H9 (cell line): ENCODE data around the gene DUSP5. TPM values are rescaled to one million over a fixed set of nuclear protein-coding genes. Genes with fewer than 3 reads are reported as not detected.

Source experiments
- DNase-seq: peaks from one replicate; pipeline ENCODE4 v3.0.0-alpha.2; 2017
- H2AFZ ChIP-seq: one replicate; pipeline ENCODE4 v1.6.1; 2013; ENCODE audit warnings: mild to moderate bottlenecking, low read length, control low read depth, moderate library complexity
- H2AK5ac ChIP-seq: 2 replicates; pipeline ENCODE4 v1.6.1; 2013; ENCODE audit warnings: low read length, control low read depth, mixed read lengths; ENCODE audit not compliant: insufficient read length
- H2BK120ac ChIP-seq: one replicate; pipeline ENCODE4 v1.6.1; 2013; ENCODE audit warnings: low read depth, mild to moderate bottlenecking, low read length, control low read depth, inconsistent platforms; ENCODE audit not compliant: poor library complexity, severe bottlenecking
- H2BK12ac ChIP-seq: 2 replicates; pipeline ENCODE4 v1.6.1; 2013; ENCODE audit warnings: low read length, control low read depth, mixed read lengths, low read depth; ENCODE audit not compliant: insufficient read length
- H2BK15ac ChIP-seq: 2 replicates; pipeline ENCODE4 v1.6.1; 2013; ENCODE audit warnings: low read depth, low read length, control low read depth
- H2BK20ac ChIP-seq: one replicate; pipeline ENCODE4 v1.6.1; 2013; ENCODE audit warnings: low read depth, mild to moderate bottlenecking, low read length, control low read depth, inconsistent platforms; ENCODE audit not compliant: poor library complexity, severe bottlenecking
- H2BK5ac ChIP-seq: 2 replicates; pipeline ENCODE4 v1.6.1; 2013; ENCODE audit warnings: low read length, control low read depth, mixed read lengths; ENCODE audit not compliant: insufficient read length
- H3K14ac ChIP-seq: 2 replicates; pipeline ENCODE4 v1.6.1; 2013; ENCODE audit warnings: low read length, control low read depth; ENCODE audit not compliant: insufficient read depth
- H3K18ac ChIP-seq: 2 replicates; pipeline ENCODE4 v1.6.1; 2013; ENCODE audit warnings: low read depth, mild to moderate bottlenecking, mixed read lengths, low read length, control low read depth; ENCODE audit not compliant: insufficient read length
- H3K23ac ChIP-seq: 2 replicates; pipeline ENCODE4 v1.6.1; 2013; ENCODE audit warnings: low read length, control low read depth, mixed read lengths, low read depth; ENCODE audit not compliant: insufficient read length
- H3K23me2 ChIP-seq: 2 replicates; pipeline ENCODE4 v1.6.1; 2013; ENCODE audit warnings: low read depth, mild to moderate bottlenecking, mixed read lengths, low read length, control low read depth; ENCODE audit not compliant: insufficient read length, poor library complexity, severe bottlenecking
- H3K27ac ChIP-seq: 2 replicates; pipeline ENCODE4 v1.5.1; 2013; ENCODE audit warnings: low read length, control low read depth, mixed read lengths, low read depth; ENCODE audit not compliant: insufficient read length
- H3K27me3 ChIP-seq: 2 replicates; pipeline ENCODE4 v1.6.1; 2013; ENCODE audit warnings: low read length, control low read depth, inconsistent platforms; ENCODE audit not compliant: insufficient read depth
- H3K4ac ChIP-seq: 2 replicates; pipeline ENCODE4 v1.6.1; 2013; ENCODE audit warnings: low read depth, mild to moderate bottlenecking, control low read depth, inconsistent platforms, low read length, moderate library complexity
- H3K4me1 ChIP-seq: 2 replicates; pipeline ENCODE4 v1.6.1; 2013; ENCODE audit warnings: low read length, control low read depth, inconsistent platforms; ENCODE audit not compliant: insufficient read depth
- H3K4me2 ChIP-seq: 2 replicates; pipeline ENCODE4 v1.6.1; 2013; ENCODE audit warnings: low read length, control low read depth, mixed read lengths; ENCODE audit not compliant: insufficient read length, insufficient read depth
- H3K56ac ChIP-seq: 2 replicates; pipeline ENCODE4 v1.6.1; 2013; ENCODE audit warnings: low read depth, mild to moderate bottlenecking, mixed read lengths, low read length, control low read depth; ENCODE audit not compliant: insufficient read length
- H3K79me1 ChIP-seq: 2 replicates; pipeline ENCODE4 v1.6.1; 2013; ENCODE audit warnings: low read depth, mild to moderate bottlenecking, moderate library complexity, low read length, control low read depth, inconsistent platforms; ENCODE audit not compliant: insufficient read depth, poor library complexity, severe bottlenecking
- H3K79me2 ChIP-seq: 2 replicates; pipeline ENCODE4 v1.6.1; 2013; ENCODE audit warnings: low read length, control low read depth, inconsistent platforms; ENCODE audit not compliant: insufficient read depth
- H3K9ac ChIP-seq: 2 replicates; pipeline ENCODE4 v1.6.1; 2013; ENCODE audit warnings: low read length, control low read depth, mixed read lengths; ENCODE audit not compliant: insufficient read length; ENCODE audit errors: extremely low read depth
- H3K9me3 ChIP-seq: one replicate; pipeline ENCODE4 v1.6.1; 2013; ENCODE audit warnings: low read depth, low read length, inconsistent platforms; ENCODE audit not compliant: control insufficient read depth
- H3T11ph ChIP-seq: one replicate; pipeline ENCODE4 v1.6.1; 2013; ENCODE audit warnings: mild to moderate bottlenecking, low read length, control low read depth, inconsistent platforms
- H4K20me1 ChIP-seq: one replicate; pipeline ENCODE4 v1.6.1; 2013; ENCODE audit not compliant: control insufficient read depth, insufficient read length, insufficient read depth
- H4K5ac ChIP-seq: 2 replicates; pipeline ENCODE4 v1.6.1; 2013; ENCODE audit warnings: low read depth, mild to moderate bottlenecking, mixed read lengths, low read length, control low read depth; ENCODE audit not compliant: insufficient read length
- H4K8ac ChIP-seq: replicated peaks from 2 replicates; pipeline ENCODE4 v1.6.1; 2013; ENCODE audit warnings: low read length, control low read depth, mixed read lengths, low read depth; ENCODE audit not compliant: insufficient read length
- H4K91ac ChIP-seq: 2 replicates; pipeline ENCODE4 v1.6.1; 2013; ENCODE audit warnings: low read depth, mild to moderate bottlenecking, moderate library complexity, mixed read lengths, low read length, control low read depth; ENCODE audit not compliant: insufficient read length
- H3K27ac Mint-ChIP-seq, 3 experiments: 2 replicates in 2 of 3; 3 replicates in 1 of 3; pipeline ENCODE4 v1.8.0; 2020 to 2021; ENCODE audit warnings: mixed read lengths in 3 of 3, mild to moderate bottlenecking in 1 of 3, moderate library complexity in 1 of 3
- H3K27me3 Mint-ChIP-seq: 2 replicates; pipeline ENCODE4 v1.8.0; 2021; ENCODE audit warnings: low read depth, mild to moderate bottlenecking, moderate library complexity, mixed read lengths
- H3K36me3 Mint-ChIP-seq, 3 experiments: 2 replicates in 2 of 3; 3 replicates in 1 of 3; pipeline ENCODE4 v1.8.0; 2020 to 2021; ENCODE audit warnings: low read depth in 3 of 3, mixed read lengths in 3 of 3; ENCODE audit not compliant: insufficient read depth in 1 of 3
- H3K4me1 Mint-ChIP-seq, 2 experiments: 2 replicates each; pipeline ENCODE4 v1.8.0; 2020; ENCODE audit warnings: mixed read lengths in 2 of 2
- H3K4me3 Mint-ChIP-seq, 2 experiments: 2 replicates in 1 of 2; 3 replicates in 1 of 2; pipeline ENCODE4 v1.8.0; 2020 to 2021; ENCODE audit warnings: mild to moderate bottlenecking in 2 of 2, mixed read lengths in 2 of 2, moderate library complexity in 1 of 2
- H3K9me3 Mint-ChIP-seq, 2 experiments: 2 replicates in 1 of 2; 3 replicates in 1 of 2; pipeline ENCODE4 v1.8.0; 2020; ENCODE audit warnings: mild to moderate bottlenecking in 2 of 2, mixed read lengths in 2 of 2, moderate library complexity in 1 of 2
- CTCF ChIP-seq: fragments of 200-600 bp; sonication (generic); conservative IDR thresholded peaks from 3 replicates; pipeline ENCODE4 v1.8.0; 2021; ENCODE audit warnings: antibody characterized with exemption, mild to moderate bottlenecking
- WGBS: extraction: QIAGEN DNeasy Blood & Tissue Kit; methylation state at CpG from one replicate; pipeline ENCODE4 v1.1.7; 2013; ENCODE audit warnings: missing lambda C conversion rate, low lambda C conversion rate, mixed read lengths; ENCODE audit not compliant: insufficient read length; ENCODE audit errors: extremely low coverage; 5-methylcytosine and 5-hydroxymethylcytosine counted together
- total RNA-seq: library from RNA; stranded (reverse); gene quantifications from 2 replicates; pipeline ENCODE4 v1.2.1, GENCODE V29; 2021

Gene DUSP5
- total RNA-seq, 1 experiment from 2014 or later: 29.3 TPM

GRCh38 chr10:110511734-110512449 lies 14.2 kb downstream of the DUSP5 start:
- Histone ChIP-seq H4K5ac (no peak overlapping the region), H2BK120ac (no peak overlapping the region), H2BK15ac (no peak overlapping the region), H2AFZ (no peak overlapping the region), H2BK5ac (no peak overlapping the region), H4K91ac (no peak overlapping the region), H3K4ac (no peak overlapping the region), H3K4me1 (no peaks in the 10 kb centered on the region), H4K20me1 (no peaks in the 10 kb centered on the region), H3K27me3 (no peaks in the 10 kb centered on the region), H3T11ph (no peak overlapping the region), H2BK12ac (no peak overlapping the region), H3K18ac (no peak overlapping the region), H3K56ac (no peak overlapping the region), H3K79me1 (no peaks in the 10 kb centered on the region), H3K23ac (no peak overlapping the region), H3K9ac (no peak overlapping the region), H3K14ac (no peak overlapping the region), H2BK20ac (no peak overlapping the region), H2AK5ac (no peak overlapping the region), H3K4me2 (no peak overlapping the region), H3K9me3 (no peaks in the 10 kb centered on the region), H3K79me2 (no peaks in the 10 kb centered on the region), H3K23me2 (no peaks in the 10 kb centered on the region), H3K27ac (no peak overlapping the region), H4K8ac (no peak overlapping the region)
- DNase-seq: no peak
- Mint-ChIP-seq H3K4me3 (no peak overlapping the region), H3K27me3 (no peaks in the 10 kb centered on the region; the same call in 1 of the 2 replicates), H3K27ac (no peak overlapping the region; a peak in 2 of 7 replicates), H3K4me1 (peaks cover 0 to 3% of the 10 kb centered on the region in 2 experiments; a peak in 2 of 4 replicates), H3K9me3 (no peaks in the 10 kb centered on the region; a peak in 1 of 5 replicates), H3K36me3 (peaks cover 24 to 62% (median 31%) of the 10 kb centered on the region in 3 experiments)
- TF ChIP-seq CTCF: no peak
- no CpG with 5 or more reads among the region's 6 CpGs for WGBS
